Measurements from ENCODE around the gene MYEF2. TPM values are rescaled to one million over a fixed set of nuclear protein-coding genes. Genes with fewer than 3 reads are reported as not detected.

The MYEF2 gene
- total and polyA plus RNA-seq, 2 of the 8 experiments (the other 6 are each of a cell fraction or from before 2014, with no cell fraction given) = 18.9 to 79.2 TPM

- no peak for TF ChIP-seq E2F6 (IDR thresholded peaks at IDR 0.05)
- no peak for TF ChIP-seq SP2 (IDR thresholded peaks at IDR 0.05; ENCODE audit: low read length)
- no peak for TF ChIP-seq PHF8 (conservative IDR thresholded peaks at IDR 0.05; ENCODE audit: low read depth, low read length)
Measured at GRCh38 chr15:48089702-48090101, 88.4 kb downstream of the MYEF2 start (continued).
